MCF 10A (cell line): ENCODE results near the gene CD151. TPM values are rescaled to one million over a fixed set of nuclear protein-coding genes. Genes with fewer than 3 reads are reported as not detected.

Experiments
- BruUV-seq: library from RNA; stranded (reverse); fragments of 400-500 nt; replicated peaks from 2 replicates; lab custom pipeline; 2021; lab: Mats Ljungman, UMichigan
- CTCF ChIA-PET: fragments of 300-600 bp; sonication (Branson Sonifier 250); formaldehyde crosslinking; extraction: SDS; loops from one replicate; lab custom pipeline; 2021; ENCODE audit warnings: antibody characterized with exemption, inconsistent platforms; lab: Yijun Ruan, JAX
- POLR2A ChIA-PET: fragments of 300-600, 350-650 bp; sonication (Branson Sonifier 250); formaldehyde crosslinking; extraction: SDS; loops from one replicate; lab custom pipeline; 2020; ENCODE audit warnings: antibody characterized with exemption, inconsistent platforms; lab: Yijun Ruan, JAX
- DNase-seq: peaks from one replicate; pipeline ENCODE4 v3.0.0-alpha.2; 2018; ENCODE audit not compliant: unreplicated experiment
- H3K27ac Mint-ChIP-seq: one replicate; pipeline ENCODE4 v1.8.0; 2022; ENCODE audit warnings: mild to moderate bottlenecking, low read depth, mixed read lengths; ENCODE audit not compliant: unreplicated experiment
- H3K27me3 Mint-ChIP-seq: one replicate; pipeline ENCODE4 v1.8.0; 2022; ENCODE audit warnings: mixed read lengths; ENCODE audit not compliant: insufficient read depth, unreplicated experiment
- H3K36me3 Mint-ChIP-seq: one replicate; pipeline ENCODE4 v1.8.0; 2022; ENCODE audit warnings: mild to moderate bottlenecking, moderate library complexity, mixed read lengths; ENCODE audit not compliant: insufficient read depth, unreplicated experiment
- H3K4me1 Mint-ChIP-seq: one replicate; pipeline ENCODE4 v1.8.0; 2022; ENCODE audit warnings: mixed read lengths; ENCODE audit not compliant: insufficient read depth, unreplicated experiment
- H3K4me3 Mint-ChIP-seq: one replicate; pipeline ENCODE4 v1.8.0; 2022; ENCODE audit warnings: mild to moderate bottlenecking, moderate library complexity, mixed read lengths; ENCODE audit not compliant: unreplicated experiment
- H3K9me3 Mint-ChIP-seq: one replicate; pipeline ENCODE4 v1.8.0; 2022; ENCODE audit warnings: mixed read lengths; ENCODE audit not compliant: unreplicated experiment
- CTCF ChIP-seq: fragments of 200-600 bp; IDR thresholded peaks from one replicate; pipeline ENCODE4 v1.8.0; 2022; ENCODE audit warnings: antibody characterized with exemption, mild to moderate bottlenecking; ENCODE audit not compliant: unreplicated experiment
- intact Hi-C: fragments of 100-400 bp; cut with micrococcal nuclease; formaldehyde crosslinking; loops from 2 replicates; pipeline ENCODE4 v1.14.1; 2022
- total RNA-seq: library from RNA; stranded (reverse); gene quantifications from 2 replicates; pipeline ENCODE4 v1.2.3, GENCODE V29; 2022

The CD151 gene
- total RNA-seq, 1 experiment from 2014 or later: 412 TPM

GRCh38 chr11:853682-854448, 21.1 kb downstream of the CD151 start:
- Mint-ChIP-seq H3K27me3 (no peaks in the 10 kb centered on the region), H3K9me3 (no peaks in the 10 kb centered on the region), H3K4me1 (no peaks in the 10 kb centered on the region), H3K27ac (no peak overlapping the region), H3K36me3 (peaks cover 20% of the 10 kb centered on the region), H3K4me3 (no peak overlapping the region)
- ChIA-PET CTCF (no interaction called here), POLR2A (no interaction called here)
- BruUV-seq: no TSS peak
- no peak for DNase-seq
- intact Hi-C loops: no loop called here
- no peak for TF ChIP-seq CTCF

- no peak for DNase-seq
- Mint-ChIP-seq H3K4me1 (no peaks in the 10 kb centered on the region), H3K36me3 (peaks cover 19% of the 10 kb centered on the region), H3K4me3 (no peak overlapping the region), H3K9me3 (no peaks in the 10 kb centered on the region), H3K27me3 (no peaks in the 10 kb centered on the region), H3K27ac (no peak overlapping the region)
- ChIA-PET CTCF (no interaction called here), POLR2A (no interaction called here)
- intact Hi-C loops: no loop called here
- BruUV-seq: no TSS peak
- TF ChIP-seq CTCF: no peak
Observed at GRCh38 chr11:854601-855329, 22.0 kb downstream of the CD151 start.

GRCh38 chr11:855330-855674, 22.6 kb downstream of the CD151 start:
- ChIA-PET POLR2A (no interaction called here), CTCF (no interaction called here)
- intact Hi-C loops: no loop called here
- H3K27ac Mint-ChIP-seq: no peak overlapping the region
- H3K9me3 Mint-ChIP-seq: no peaks in the 10 kb centered on the region
- H3K4me1 Mint-ChIP-seq: no peaks in the 10 kb centered on the region
- no peaks in the 10 kb centered on the region for H3K27me3 Mint-ChIP-seq
- BruUV-seq: no TSS peak
- peaks cover 14% of the 10 kb centered on the region for H3K36me3 Mint-ChIP-seq
- no peak for DNase-seq
- no peak overlapping the region for H3K4me3 Mint-ChIP-seq
- TF ChIP-seq CTCF: no peak

- ChIA-PET CTCF (interaction anchor here (1.3 kb wide), 1 partner anchor 8 kb away, joined by 4 read pairs; no protein-coding TSS in a partner anchor), POLR2A (interaction anchor here (1.4 kb wide), 1 partner anchor 8 kb away, joined by 4 read pairs; no protein-coding TSS in a partner anchor)
- intact Hi-C loops: no loop called here
- no TSS peak for BruUV-seq
- TF ChIP-seq CTCF: no peak
- H3K36me3 Mint-ChIP-seq: peaks cover 12% of the 10 kb centered on the region
- H3K27ac Mint-ChIP-seq: no peak overlapping the region
- no peaks in the 10 kb centered on the region for H3K4me1 Mint-ChIP-seq
- no peaks in the 10 kb centered on the region for H3K27me3 Mint-ChIP-seq
- no peaks in the 10 kb centered on the region for H3K9me3 Mint-ChIP-seq
- DNase-seq: no peak
- no peak overlapping the region for H3K4me3 Mint-ChIP-seq
Observed at GRCh38 chr11:855796-856195, 23.0 kb downstream of the CD151 start.
